ENCODE measurements around the gene SHISA4.
A peak's percentile ranks its signal among the peaks of the same experiment; 100 is the strongest.

Gene SHISA4

GRCh38 chr1:201882665-201883132, 6.0 kb upstream of the SHISA4 start:
- no peak for DNase-seq

- no peak for DNase-seq
Observed at GRCh38 chr1:201883266-201883665, 5.4 kb upstream of the SHISA4 start.

- DNase-seq = no peak
Observed at GRCh38 chr1:201883786-201884185, 4.9 kb upstream of the SHISA4 start.

GRCh38 chr1:201884425-201884824, 4.3 kb upstream of the SHISA4 start:
- DNase-seq = no peak

GRCh38 chr1:201885531-201886075, 3.1 kb upstream of the SHISA4 start:
- DNase-seq = no peak

- no peak for DNase-seq
Observed at GRCh38 chr1:201886103-201886885, 2.4 kb upstream of the SHISA4 start.

- no peak for DNase-seq
Observed at GRCh38 chr1:201887116-201887866, 1.4 kb upstream of the SHISA4 start.

GRCh38 chr1:201889090-201889968, 631 bp downstream of the SHISA4 start:
- no peak for DNase-seq

GRCh38 chr1:201890223-201890622, 1.5 kb downstream of the SHISA4 start:
- DNase-seq = no peak

- DNase-seq = no peak
Observed at GRCh38 chr1:201890806-201891450, 2.2 kb downstream of the SHISA4 start.

GRCh38 chr1:201891451-201892045, 2.9 kb downstream of the SHISA4 start:
- DNase-seq = no peak

- DNase-seq = no peak
Observed at GRCh38 chr1:201892211-201892610, 3.5 kb downstream of the SHISA4 start.

GRCh38 chr1:201893431-201893830, 4.7 kb downstream of the SHISA4 start:
- no peak for DNase-seq

GRCh38 chr1:201894343-201895119, 5.8 kb downstream of the SHISA4 start:
- DNase-seq = no peak

GRCh38 chr1:201895120-201895665, 6.5 kb downstream of the SHISA4 start:
- DNase-seq = no peak

- DNase-seq = peak; percentile 49 to 69 (median 58)
Observed at GRCh38 chr1:201895913-201896807, 7.5 kb downstream of the SHISA4 start.

GRCh38 chr1:201896951-201897391, 8.3 kb downstream of the SHISA4 start:
- DNase-seq = no peak

- no peak for DNase-seq
Observed at GRCh38 chr1:201898240-201898894, 9.7 kb downstream of the SHISA4 start.

GRCh38 chr1:201898992-201899391, 10.3 kb downstream of the SHISA4 start:
- no peak for DNase-seq

Measured in activated CD4-positive, CD25-positive, alpha-beta regulatory T cell (primary cell).